Activated CD4-positive, alpha-beta T cell treated with anti-CD3 and anti-CD28 coated beads, Interleukin-10, Interleukin-2, amounts not matched to agents 100 ng/mL and 50 ng/mL, durations not matched to agents 16 hours and 8 hours (primary cell): ENCODE results near the gene GPR142.

Experiments used
- DNase-seq: peaks from one replicate; pipeline ENCODE4 v3.0.0-alpha.2; 2020

The GPR142 gene

DNA sequence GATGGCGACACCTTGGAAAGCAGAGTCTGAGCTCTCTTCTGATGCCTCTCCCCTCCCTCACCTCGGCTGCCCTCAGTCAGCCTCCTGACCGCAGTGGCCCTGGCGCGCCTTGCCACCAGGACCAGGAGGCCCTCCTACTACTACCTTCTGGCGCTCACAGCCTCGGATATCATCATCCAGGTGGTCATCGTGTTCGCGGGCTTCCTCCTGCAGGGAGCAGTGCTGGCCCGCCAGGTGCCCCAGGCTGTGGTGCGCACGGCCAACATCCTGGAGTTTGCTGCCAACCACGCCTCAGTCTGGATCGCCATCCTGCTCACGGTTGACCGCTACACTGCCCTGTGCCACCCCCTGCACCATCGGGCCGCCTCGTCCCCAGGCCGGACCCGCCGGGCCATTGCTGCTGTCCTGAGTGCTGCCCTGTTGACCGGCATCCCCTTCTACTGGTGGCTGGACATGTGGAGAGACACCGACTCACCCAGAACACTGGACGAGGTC lies 4.4 kb downstream of the GPR142 start:
- no peak for DNase-seq

DNA sequence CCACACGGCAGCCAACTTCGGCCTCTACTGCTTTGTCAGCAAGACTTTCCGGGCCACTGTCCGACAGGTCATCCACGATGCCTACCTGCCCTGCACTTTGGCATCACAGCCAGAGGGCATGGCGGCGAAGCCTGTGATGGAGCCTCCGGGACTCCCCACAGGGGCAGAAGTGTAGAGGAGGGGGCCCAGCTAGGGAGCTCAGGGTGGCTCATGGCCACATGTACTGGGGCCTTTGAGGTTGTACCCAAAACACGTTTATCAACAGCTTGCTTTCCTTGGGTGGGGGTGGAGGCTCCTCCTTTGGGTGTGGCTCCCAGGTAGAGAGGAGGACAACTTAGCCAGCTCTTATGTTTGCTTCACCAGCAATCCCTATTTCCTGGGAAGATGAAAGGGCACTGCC lies 5.1 kb downstream of the GPR142 start:
- no peak for DNase-seq

DNA sequence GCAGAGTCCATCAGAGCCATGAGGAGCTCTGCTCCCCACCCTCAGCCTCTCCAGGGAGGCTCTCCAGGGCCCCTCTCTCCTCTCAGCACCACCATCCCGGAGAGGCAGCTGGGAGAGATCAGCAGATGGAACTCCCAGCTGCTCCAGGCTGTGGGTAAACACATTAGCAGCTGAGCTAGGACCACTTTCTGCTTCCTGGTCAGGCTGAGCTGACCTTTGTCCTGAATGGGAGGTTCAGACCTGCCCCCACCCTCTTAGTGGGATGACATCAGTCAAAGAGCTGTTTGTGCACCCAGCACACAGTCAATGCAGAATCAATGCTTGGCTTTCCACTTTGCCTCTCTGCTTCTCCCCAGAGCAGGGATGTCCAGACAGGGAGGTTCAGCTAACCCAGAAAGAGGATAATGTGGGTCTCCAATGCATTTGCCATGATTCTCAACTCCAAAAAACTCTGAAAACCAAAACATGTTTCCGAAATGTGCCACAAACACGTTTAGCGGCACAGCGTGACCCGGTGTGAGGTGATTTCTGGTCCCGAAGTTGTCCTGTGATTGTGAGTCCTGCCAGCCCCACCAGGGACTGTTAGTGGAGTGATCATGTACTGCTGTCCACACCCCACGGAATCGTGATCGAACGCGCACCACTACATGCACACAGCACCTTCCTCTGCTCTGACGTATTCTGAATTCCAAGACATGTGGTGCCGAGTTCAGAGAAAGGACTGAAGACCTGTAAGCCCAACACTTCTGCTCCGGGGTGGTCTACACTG lies 6.7 kb downstream of the GPR142 start:
- DNase-seq: no peak

DNA sequence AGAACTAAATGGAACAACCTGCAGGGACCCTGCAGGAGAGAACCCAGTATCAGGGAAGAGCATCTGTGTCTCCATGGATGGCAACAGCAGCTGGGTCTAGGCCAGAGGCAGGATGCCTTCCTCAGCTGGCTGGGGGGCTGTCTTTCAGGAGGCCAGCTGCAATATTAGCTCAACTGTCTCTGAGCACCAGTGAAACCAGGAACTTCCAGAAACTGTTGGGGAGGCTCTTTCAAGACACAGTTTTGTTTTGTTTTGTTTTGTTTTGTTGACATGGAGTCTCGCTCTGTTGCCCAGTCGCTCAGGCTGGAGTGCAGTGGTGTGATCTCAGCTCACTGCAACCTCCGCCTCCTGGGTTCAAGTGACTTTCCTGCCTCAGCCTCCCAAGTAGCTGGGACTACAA lies 7.6 kb downstream of the GPR142 start:
- DNase-seq: no peak

DNA sequence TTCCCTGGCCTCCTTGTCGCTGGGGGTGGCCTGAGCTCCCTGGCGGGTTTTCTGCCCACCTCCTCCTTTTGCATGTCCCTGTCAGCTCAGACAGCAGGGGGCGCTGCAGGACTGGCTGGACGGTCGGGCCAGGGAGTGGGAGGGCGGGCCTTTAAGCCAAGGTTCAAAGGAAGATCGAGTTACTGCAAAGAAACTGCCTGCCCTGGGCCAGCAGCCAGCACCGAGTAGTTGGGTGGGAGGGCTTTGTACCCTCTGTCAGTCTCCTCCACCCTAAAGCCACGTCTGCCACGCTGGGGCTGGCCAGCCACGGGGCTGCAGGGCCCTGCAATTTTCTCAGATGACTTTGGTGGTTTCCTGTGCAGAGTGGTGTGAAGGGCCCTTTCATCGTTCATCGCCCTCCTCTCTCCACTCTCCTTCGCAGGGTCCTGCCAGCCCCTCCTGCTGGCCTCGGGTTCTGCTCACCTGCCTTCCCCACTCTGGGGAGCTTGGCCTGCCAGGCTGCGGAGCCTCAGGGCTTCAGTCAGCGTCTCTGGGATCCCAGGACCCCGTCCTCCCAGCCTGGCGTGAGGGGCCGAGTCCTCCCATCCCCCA lies 12.3 kb downstream of the GPR142 start:
- peak; percentile 92 for DNase-seq

DNA sequence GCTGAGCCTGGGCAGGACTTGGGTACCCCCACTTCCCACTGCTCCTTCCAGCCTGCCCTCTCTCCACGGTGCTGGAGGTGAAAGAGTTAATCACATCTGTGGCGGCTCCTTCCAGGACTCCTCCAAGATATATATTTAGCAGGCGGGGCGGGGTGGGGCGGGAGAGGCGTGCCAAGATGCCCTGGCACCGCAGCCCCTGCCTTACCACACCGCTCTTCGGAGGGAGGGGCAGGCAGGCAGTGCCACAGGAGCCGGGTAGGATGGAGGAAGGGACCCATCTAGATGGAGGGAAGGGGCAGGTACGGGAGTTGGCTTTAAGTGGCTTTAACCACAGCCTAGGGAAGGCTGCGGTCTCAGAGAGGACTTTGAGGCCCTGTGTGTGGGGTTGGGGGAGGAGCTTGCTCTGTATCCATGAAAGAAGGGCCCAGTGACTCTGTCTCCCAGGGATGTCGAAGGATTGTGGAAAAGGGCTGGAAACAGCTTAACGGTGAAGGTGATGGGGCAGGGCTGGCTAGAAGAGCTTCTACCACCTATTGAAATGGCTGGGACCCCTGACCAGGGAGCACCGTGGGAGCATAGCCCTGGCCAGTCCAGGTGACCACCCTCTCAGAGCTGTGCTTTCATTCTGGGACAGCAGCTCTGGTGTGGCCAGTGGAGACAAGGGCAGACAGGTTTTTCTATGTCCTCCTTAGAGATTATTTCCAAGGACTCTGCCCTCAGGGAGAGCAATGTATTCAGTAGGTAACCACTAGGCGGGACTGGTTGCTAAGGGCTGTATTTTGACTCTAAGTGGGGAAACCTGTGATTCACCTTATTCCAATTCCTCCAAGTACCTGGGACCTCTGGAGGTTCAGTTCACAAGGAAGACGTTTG lies 13.0 kb downstream of the GPR142 start:
- no peak for DNase-seq

DNA sequence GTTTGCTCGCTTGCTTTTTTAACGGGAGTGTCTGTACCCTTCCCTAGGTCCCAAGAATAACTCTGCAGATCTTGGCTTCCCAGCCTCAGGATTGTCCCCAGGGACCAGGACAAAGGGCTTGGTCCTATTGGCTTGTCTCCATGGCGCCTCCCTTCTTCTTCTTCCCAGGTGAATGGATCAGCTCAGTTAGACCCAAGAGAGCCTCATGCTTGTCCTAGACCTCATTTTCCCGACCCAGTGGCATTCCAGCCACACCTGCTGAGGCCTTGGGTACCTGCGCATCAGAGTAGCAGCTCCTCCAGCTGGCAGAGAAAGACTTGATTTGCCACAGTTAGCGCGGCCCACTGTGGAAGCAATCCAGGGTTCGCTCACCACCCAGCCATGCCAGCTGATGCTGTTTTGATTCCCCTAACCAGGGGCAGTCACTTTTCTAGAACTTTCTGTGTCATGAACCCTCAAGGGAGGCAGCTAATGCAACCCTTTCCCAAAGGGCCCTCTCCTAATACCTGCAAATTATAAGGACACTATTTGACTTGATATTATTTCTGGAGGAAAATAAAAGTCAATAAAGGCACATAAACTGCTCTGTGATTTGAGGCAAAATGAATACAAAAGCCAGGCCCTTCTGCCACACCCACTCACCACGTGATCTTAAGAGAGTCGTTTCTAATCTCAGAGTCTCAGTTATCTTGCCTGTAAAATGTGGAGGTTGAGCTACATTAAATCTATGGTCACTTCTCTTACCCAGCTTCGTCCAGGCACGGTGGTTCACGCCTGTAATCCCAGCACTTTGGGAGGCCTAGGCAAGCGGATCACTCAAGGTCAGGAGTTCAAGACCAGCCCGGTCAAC lies 13.9 kb downstream of the GPR142 start:
- DNase-seq: no peak

DNA sequence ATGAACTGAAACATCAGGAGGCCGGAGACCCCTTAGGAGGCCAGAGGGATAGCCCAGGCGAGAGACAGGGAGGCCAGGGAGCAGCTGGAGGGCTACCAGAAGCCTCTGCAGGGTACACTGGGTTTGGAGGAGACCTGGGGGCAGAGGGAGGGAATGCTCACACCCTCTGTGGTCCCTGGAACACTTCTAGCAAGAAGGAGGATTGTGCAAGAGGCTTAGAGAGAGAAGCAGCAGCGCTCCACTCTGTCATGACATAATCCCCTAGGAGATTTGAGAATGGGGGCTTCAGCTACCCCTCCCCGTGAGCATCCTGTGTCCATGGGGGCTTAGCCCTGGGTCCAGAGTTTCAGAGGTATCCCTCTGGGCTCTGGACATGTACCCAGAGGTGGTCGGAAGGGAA lies 15.8 kb downstream of the GPR142 start:
- DNase-seq: no peak

DNA sequence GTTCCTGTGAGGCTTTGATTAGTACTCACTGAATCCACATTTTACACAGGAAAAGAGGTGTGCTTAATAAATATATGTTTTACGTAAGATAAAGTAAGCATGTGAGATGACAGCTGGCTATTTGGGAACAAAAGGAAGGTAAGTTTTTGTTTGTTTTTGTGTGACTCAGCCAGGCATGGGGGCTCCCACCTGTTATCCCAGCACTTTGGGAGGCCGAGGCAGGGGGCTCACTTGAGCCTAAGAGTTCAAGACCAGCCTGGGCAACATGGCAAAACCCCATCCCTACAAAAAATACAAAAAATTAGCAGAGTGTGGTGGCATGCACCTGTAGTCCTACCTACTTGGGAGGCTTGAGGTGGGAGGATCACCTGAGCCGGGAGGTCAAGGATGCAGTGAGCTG lies 17.9 kb downstream of the GPR142 start:
- no peak for DNase-seq

DNA sequence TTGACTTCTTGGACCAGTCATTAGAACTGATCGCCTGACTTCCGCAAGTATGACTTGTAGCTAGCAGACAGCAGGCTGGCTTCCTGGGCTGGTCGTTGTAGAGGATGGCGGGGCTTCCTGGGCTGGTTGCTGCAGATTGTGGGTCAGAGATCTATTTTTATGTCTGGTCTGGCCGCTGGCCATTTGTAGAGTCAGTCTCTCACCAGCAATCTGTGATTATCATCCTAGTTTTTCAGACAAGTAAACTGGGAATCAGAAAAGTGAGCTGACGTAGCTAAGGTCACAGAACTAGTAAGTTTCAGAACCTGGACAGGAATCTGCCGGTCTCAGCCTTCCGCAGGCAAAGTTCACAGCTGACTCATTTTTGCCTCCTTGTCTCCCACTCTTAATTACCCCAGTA lies 19.1 kb downstream of the GPR142 start:
- DNase-seq: no peak

DNA sequence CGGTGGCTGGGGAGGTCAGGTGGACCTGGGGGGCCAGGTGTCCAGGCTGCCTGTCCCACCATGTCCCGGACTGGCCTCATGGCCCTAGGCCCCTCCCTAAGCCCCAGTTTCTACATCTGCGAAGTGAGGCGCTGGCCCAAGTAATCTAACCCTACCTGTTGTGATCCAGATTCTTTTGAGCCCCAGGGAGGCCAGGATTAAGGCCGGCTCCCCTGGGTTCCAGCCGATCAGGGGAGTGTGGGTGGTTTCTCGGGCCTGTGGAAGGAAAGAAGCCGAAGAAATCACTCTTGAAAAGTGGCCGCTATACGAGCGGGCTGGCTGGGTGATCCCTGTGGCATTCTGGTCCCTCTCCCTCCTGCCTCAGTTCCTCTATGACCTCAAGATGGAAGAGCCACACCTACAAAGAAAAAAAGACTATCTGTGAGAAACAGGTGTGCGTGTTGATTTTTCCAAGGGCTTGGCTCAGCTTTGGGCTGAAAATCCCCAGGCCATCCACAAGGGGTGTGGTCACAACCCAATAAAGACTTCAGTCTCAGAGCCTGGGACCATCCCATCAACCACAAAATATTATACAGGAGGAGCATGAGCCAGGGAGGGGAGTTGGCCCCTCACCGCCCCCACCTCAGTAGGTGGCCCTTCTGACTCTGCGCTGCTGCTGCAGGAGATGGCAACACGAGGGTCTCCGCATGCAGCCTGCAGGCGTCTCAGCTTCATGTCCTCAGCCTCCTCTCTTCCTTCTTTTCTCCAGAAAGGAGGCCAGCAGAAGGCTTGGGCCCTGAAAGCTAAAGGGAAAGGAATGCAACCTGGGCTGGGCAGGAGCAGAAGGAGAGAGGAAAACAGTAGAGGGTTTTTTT lies 20.3 kb downstream of the GPR142 start:
- no peak for DNase-seq

DNA sequence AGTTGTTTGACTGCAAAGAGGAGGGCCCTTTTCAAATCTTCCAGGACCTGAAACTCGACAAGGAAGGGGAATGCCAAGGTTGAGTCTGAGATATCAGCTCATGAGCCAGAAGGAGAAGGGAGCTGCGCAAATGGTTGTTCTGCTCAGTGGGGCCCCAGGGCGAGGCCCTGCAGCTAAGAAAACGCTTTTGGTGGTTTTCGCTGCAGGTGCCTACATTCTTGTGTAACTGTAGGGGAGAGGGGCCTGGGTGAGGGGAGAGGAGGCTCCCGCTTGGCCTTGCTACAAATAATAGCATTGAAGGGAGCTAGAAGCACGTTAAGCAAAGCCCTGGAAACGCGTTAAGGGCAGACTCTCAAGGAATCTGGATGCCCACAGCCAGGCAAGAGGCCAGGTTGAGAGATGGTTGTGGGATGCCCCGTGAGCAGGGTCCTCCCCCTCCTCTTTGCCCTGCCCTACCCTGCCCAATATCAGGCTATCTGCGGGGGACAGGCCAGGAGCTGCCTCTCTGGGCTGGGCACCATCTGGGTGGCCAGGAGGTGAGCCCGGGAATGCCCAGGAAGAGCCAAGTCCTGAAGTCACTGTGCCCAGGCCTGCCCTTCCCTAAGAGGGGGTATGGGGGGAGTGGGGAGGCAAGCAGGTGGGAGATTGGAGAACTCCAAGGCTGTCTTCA lies 21.9 kb downstream of the GPR142 start:
- no peak for DNase-seq

DNA sequence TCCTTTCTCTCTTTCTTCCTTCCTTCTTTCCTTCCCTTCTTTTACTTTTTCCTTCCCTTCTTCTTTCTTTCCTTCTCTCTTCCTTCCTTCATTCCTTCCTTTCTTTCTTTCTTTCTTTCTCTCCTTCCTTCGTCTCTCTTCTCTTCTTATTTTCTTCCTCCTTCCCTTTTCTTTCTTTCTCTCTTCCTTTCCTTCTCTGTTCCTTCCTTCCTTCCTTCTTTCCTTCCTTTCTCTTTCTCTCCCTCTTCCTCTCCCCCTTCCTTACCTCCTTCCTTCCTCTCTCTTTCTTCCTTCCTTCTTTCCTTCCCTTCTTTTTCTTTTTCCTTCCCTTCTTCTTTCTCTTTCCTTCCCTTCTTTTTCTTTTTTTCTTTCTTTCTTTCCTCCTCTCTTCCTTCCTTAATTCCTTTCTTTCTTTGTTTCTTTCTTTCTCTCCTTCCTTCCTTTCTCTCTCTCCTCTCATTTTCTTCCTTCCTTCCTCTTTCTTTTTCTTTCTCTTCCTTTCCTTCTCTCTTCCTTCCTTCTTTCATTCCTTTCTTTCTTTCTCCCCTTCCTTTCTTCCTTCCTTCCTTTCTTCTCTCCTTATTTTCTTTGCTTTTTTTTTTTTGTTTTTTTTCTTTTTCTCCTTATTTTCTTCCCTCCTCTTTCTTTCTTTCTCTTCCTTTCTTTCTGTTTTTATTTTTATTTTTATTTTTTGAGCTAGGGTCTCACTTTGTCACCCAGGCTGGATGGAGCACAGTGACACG lies 22.8 kb downstream of the GPR142 start:
- DNase-seq: no peak

DNA sequence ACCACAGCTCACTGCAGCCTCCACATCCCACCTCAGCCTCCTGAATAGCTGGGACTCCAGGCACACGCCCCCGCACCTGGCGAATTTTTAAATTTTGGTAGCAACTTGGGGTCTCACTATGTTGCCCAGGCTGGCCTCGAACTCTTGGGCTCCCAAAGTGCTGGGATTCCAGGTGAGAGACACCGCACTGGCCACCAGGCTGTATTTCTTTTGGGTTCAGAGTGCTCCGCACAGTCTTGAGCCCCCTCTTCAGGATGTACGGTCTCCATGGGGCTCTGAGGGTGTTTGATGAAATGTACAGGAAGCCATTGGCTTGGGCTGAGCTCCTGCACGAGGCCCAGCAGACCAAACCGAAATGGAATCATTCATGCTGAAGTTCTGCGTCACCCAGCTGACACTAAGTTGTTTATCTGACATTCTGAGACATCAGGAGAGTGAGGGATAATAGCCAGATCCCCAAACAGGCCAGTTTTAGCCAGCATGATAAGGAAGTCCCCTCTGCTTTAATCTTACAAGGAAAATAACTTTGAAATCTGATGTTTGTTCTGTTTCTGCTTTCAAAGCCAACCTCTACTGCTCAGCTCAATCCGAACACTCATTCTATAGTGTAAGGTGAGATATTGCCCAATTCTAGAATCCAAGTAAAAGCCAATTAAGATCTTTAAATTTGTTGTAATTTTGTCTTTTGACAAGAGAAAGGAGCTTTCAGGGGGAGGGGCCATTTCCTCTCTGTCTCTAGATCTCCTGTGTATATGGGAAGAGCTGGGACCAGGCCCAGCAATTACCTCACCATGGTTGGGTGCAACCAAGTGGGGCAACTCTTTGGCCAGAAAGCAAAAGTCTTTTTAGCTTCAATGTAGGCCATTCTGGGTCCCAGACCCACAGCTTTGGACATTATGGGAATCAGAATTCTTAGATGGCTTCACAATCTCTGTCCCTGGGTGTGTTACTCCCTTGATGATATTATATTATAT lies 23.7 kb downstream of the GPR142 start:
- DNase-seq: no peak

DNA sequence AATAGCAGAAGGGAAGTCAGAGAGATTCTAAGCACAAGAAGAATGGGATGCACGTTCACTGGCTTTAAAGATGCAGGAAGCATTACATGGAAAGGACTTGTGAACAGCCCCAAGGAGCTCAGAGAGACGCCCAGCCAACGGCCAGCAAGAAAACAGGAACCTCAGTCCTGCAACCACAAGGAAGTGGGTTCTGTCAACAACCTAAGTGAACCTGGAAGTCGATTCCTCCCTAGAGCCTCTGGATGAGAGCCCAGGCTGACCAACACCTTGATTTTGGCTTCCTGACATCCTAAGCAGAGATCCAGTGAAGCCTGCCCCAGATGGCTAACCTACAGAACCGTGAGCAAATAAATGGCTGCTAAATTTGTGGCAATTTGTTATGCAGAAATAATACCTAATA lies 24.5 kb downstream of the GPR142 start:
- no peak for DNase-seq

DNA sequence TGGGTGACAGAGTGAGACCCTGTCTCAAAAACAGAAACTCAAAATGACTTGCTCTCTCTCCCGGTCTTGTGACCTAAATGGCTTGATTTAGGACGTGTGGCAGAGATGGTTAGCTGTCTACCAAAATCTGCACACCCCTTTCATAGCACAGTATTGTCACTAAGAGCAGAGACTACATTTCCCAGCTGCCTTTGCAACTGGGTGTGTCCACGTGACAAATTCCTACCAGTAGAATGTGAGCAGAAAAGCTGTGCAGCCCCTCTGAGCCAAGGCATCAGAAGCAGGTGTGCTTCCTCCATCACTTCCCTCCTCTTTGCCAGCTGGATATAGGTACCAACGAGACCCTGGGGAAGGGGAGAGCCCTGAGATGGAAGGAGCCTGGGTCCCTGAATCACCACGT lies 25.5 kb downstream of the GPR142 start:
- no peak for DNase-seq

DNA sequence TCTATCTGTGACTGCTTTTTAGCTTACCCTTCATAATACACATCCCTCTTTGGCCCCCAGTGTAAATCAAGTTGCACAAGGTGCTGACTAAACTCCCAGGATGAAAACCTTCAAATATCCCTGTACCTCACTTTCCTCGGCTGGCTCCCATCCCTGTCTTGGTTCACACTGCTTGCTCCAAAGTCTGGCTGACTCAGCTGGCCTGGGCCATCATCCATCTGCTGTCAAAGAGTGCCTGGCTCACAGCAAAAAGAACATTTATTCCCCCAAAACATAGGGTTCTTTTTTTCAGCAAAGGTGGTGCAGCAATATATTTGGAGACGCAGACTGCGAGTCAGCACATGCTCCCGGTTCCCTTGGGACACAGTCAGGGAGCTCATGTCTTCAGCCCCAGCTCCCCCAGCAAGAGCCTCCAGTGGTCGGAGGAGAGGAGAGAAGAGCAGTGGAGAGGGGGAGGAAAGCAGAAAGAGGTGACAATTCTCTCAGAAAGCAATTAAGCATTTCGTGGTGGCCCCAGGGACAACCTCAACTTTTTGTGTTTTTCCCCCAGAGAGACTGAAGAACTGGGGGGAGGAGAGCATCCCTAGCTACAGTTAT lies 26.1 kb downstream of the GPR142 start:
- no peak for DNase-seq

DNA sequence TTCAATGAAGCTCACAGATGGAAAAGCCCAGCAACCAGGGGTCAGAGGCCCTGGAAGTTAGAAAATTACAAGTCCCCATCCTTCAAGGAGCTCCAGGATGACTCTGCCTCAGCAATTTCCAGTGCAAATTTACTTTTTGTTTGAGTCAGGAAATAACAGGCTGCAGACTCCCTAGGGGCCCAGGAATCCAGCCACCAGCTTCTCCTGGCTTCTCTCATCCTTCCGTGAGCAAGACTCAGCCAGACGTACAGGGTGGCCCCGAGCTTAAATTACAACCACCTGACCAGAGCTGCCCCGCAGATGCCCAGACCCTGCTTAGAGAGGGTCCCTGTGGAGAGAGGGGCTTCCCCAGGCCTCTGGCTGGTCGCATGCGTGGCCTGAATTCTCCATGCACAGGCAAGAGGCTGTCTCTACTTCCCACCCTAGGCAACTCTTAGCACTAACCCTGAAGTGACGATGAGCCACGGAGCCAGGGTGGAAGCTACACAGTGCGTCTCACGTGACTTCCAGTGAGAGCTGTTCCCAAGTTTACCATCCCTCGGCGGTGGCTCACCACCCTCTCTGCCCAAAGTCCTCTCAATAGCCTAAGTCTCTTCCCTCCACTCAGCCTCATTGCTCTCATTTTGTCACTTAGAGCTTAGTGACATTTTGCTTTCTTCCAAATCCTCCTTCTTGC lies 27.1 kb downstream of the GPR142 start:
- no peak for DNase-seq
